Measurements from ENCODE around the gene PCK2. TPM values are rescaled to one million over a fixed set of nuclear protein-coding genes. Genes with fewer than 3 reads are reported as not detected.

Gene PCK2
- total RNA-seq, 1 donor from 2014 or later, result 18.7 TPM

- H3K36me3 ChIP-seq, result no peaks in the 10 kb centered on the region
- no peak for DNase-seq (ENCODE audit: extremely low spot score in 2 of 2)
- no peaks in the 10 kb centered on the region for H3K9me3 ChIP-seq
- H3K4me3 ChIP-seq, result no peak overlapping the region
- H3K27ac ChIP-seq, result no peak overlapping the region
- peaks cover 13% of the 10 kb centered on the region for H3K4me1 ChIP-seq
- no peaks in the 10 kb centered on the region for H3K27me3 ChIP-seq
- no peak for TF ChIP-seq POLR2AphosphoS5 (IDR thresholded peaks at IDR 0.05; ENCODE audit: insufficient read depth in 1 of 2, low read depth in 1 of 2)
- TF ChIP-seq CTCF (IDR thresholded peaks at IDR 0.05), result no peak
- no peak for TF ChIP-seq POLR2A (IDR thresholded peaks at IDR 0.05)
- intact Hi-C loops (cut with DNase I), result loop anchor here (5.0 kb wide), 1 partner anchor 78 kb away; no protein-coding TSS in a partner anchor
Observed at GRCh38 chr14:24089890-24090289, 4.2 kb upstream of the PCK2 start.

GRCh38 chr14:24092110-24092504 is 2.0 kb upstream of the PCK2 start:
- H3K9me3 ChIP-seq, result no peaks in the 10 kb centered on the region
- no peak overlapping the region for H3K4me3 ChIP-seq
- H3K36me3 ChIP-seq, result no peaks in the 10 kb centered on the region
- DNase-seq (ENCODE audit: extremely low spot score in 2 of 2), result no peak
- H3K4me1 ChIP-seq, result peaks cover 23% of the 10 kb centered on the region
- TF ChIP-seq POLR2A (IDR thresholded peaks at IDR 0.05) (no peak), POLR2AphosphoS5 (IDR thresholded peaks at IDR 0.05; ENCODE audit: insufficient read depth in 1 of 2, low read depth in 1 of 2) (no peak), CTCF (IDR thresholded peaks at IDR 0.05) (no peak)
- no peak overlapping the region for H3K27ac ChIP-seq
- intact Hi-C loops (cut with DNase I), result loop anchor here (5.0 kb wide), 1 partner anchor 80 kb away; no protein-coding TSS in a partner anchor
- no peaks in the 10 kb centered on the region for H3K27me3 ChIP-seq

- no peak for DNase-seq (ENCODE audit: extremely low spot score in 2 of 2)
- TF ChIP-seq CTCF (IDR thresholded peaks at IDR 0.05) (no peak), POLR2A (IDR thresholded peaks at IDR 0.05) (no peak), POLR2AphosphoS5 (IDR thresholded peaks at IDR 0.05; ENCODE audit: insufficient read depth in 1 of 2, low read depth in 1 of 2) (no peak)
- intact Hi-C loops (cut with DNase I), result loop anchor here (5.0 kb wide), 1 partner anchor 80 kb away; no protein-coding TSS in a partner anchor
- peaks cover 23% of the 10 kb centered on the region for H3K4me1 ChIP-seq
- H3K27ac ChIP-seq, result peak overlapping the region; percentile 93
- no peak overlapping the region for H3K4me3 ChIP-seq
- no peaks in the 10 kb centered on the region for H3K27me3 ChIP-seq
- H3K36me3 ChIP-seq, result no peaks in the 10 kb centered on the region
- H3K9me3 ChIP-seq, result no peaks in the 10 kb centered on the region
Observed at GRCh38 chr14:24092505-24093206, 1.5 kb upstream of the PCK2 start.

- TF ChIP-seq CTCF (IDR thresholded peaks at IDR 0.05) (no peak), POLR2AphosphoS5 (IDR thresholded peaks at IDR 0.05; ENCODE audit: insufficient read depth in 1 of 2, low read depth in 1 of 2) (no peak), POLR2A (IDR thresholded peaks at IDR 0.05) (no peak)
- Histone ChIP-seq H3K27ac (peak overlapping the region; percentile 93), H3K27me3 (no peaks in the 10 kb centered on the region), H3K4me3 (peak overlapping the region; percentile 95 to 96), H3K4me1 (peaks cover 23% of the 10 kb centered on the region), H3K36me3 (no peaks in the 10 kb centered on the region), H3K9me3 (no peaks in the 10 kb centered on the region)
- no peak for DNase-seq (ENCODE audit: extremely low spot score in 2 of 2)
- intact Hi-C loops (cut with DNase I), result loop anchor here (5.0 kb wide), 1 partner anchor 81 kb away; no protein-coding TSS in a partner anchor
Observed at GRCh38 chr14:24093207-24093900, 757 bp upstream of the PCK2 start.

Data from vagina (tissue), 2 donors.